H9 (cell line): ENCODE results near the gene FAM162A. TPM values are rescaled to one million over a fixed set of nuclear protein-coding genes. Genes with fewer than 3 reads are reported as not detected.

Experiments used
- DNase-seq: peaks from one replicate; pipeline ENCODE4 v3.0.0-alpha.2; 2017
- H2AFZ ChIP-seq: one replicate; pipeline ENCODE4 v1.6.1; 2013; ENCODE audit warnings: mild to moderate bottlenecking, low read length, control low read depth, moderate library complexity
- H2AK5ac ChIP-seq: 2 replicates; pipeline ENCODE4 v1.6.1; 2013; ENCODE audit warnings: low read length, control low read depth, mixed read lengths; ENCODE audit not compliant: insufficient read length
- H2BK120ac ChIP-seq: one replicate; pipeline ENCODE4 v1.6.1; 2013; ENCODE audit warnings: low read depth, mild to moderate bottlenecking, low read length, control low read depth, inconsistent platforms; ENCODE audit not compliant: poor library complexity, severe bottlenecking
- H2BK12ac ChIP-seq: 2 replicates; pipeline ENCODE4 v1.6.1; 2013; ENCODE audit warnings: low read length, control low read depth, mixed read lengths, low read depth; ENCODE audit not compliant: insufficient read length
- H2BK15ac ChIP-seq: 2 replicates; pipeline ENCODE4 v1.6.1; 2013; ENCODE audit warnings: low read depth, low read length, control low read depth
- H2BK20ac ChIP-seq: one replicate; pipeline ENCODE4 v1.6.1; 2013; ENCODE audit warnings: low read depth, mild to moderate bottlenecking, low read length, control low read depth, inconsistent platforms; ENCODE audit not compliant: poor library complexity, severe bottlenecking
- H2BK5ac ChIP-seq: 2 replicates; pipeline ENCODE4 v1.6.1; 2013; ENCODE audit warnings: low read length, control low read depth, mixed read lengths; ENCODE audit not compliant: insufficient read length
- H3K14ac ChIP-seq: 2 replicates; pipeline ENCODE4 v1.6.1; 2013; ENCODE audit warnings: low read length, control low read depth; ENCODE audit not compliant: insufficient read depth
- H3K18ac ChIP-seq: 2 replicates; pipeline ENCODE4 v1.6.1; 2013; ENCODE audit warnings: low read depth, mild to moderate bottlenecking, mixed read lengths, low read length, control low read depth; ENCODE audit not compliant: insufficient read length
- H3K23ac ChIP-seq: 2 replicates; pipeline ENCODE4 v1.6.1; 2013; ENCODE audit warnings: low read length, control low read depth, mixed read lengths, low read depth; ENCODE audit not compliant: insufficient read length
- H3K23me2 ChIP-seq: 2 replicates; pipeline ENCODE4 v1.6.1; 2013; ENCODE audit warnings: low read depth, mild to moderate bottlenecking, mixed read lengths, low read length, control low read depth; ENCODE audit not compliant: insufficient read length, poor library complexity, severe bottlenecking
- H3K27ac ChIP-seq: 2 replicates; pipeline ENCODE4 v1.5.1; 2013; ENCODE audit warnings: low read length, control low read depth, mixed read lengths, low read depth; ENCODE audit not compliant: insufficient read length
- H3K27me3 ChIP-seq: 2 replicates; pipeline ENCODE4 v1.6.1; 2013; ENCODE audit warnings: low read length, control low read depth, inconsistent platforms; ENCODE audit not compliant: insufficient read depth
- H3K4ac ChIP-seq: 2 replicates; pipeline ENCODE4 v1.6.1; 2013; ENCODE audit warnings: low read depth, mild to moderate bottlenecking, control low read depth, inconsistent platforms, low read length, moderate library complexity
- H3K4me1 ChIP-seq: 2 replicates; pipeline ENCODE4 v1.6.1; 2013; ENCODE audit warnings: low read length, control low read depth, inconsistent platforms; ENCODE audit not compliant: insufficient read depth
- H3K4me2 ChIP-seq: 2 replicates; pipeline ENCODE4 v1.6.1; 2013; ENCODE audit warnings: low read length, control low read depth, mixed read lengths; ENCODE audit not compliant: insufficient read length, insufficient read depth
- H3K56ac ChIP-seq: 2 replicates; pipeline ENCODE4 v1.6.1; 2013; ENCODE audit warnings: low read depth, mild to moderate bottlenecking, mixed read lengths, low read length, control low read depth; ENCODE audit not compliant: insufficient read length
- H3K79me1 ChIP-seq: 2 replicates; pipeline ENCODE4 v1.6.1; 2013; ENCODE audit warnings: low read depth, mild to moderate bottlenecking, moderate library complexity, low read length, control low read depth, inconsistent platforms; ENCODE audit not compliant: insufficient read depth, poor library complexity, severe bottlenecking
- H3K79me2 ChIP-seq: 2 replicates; pipeline ENCODE4 v1.6.1; 2013; ENCODE audit warnings: low read length, control low read depth, inconsistent platforms; ENCODE audit not compliant: insufficient read depth
- H3K9ac ChIP-seq: 2 replicates; pipeline ENCODE4 v1.6.1; 2013; ENCODE audit warnings: low read length, control low read depth, mixed read lengths; ENCODE audit not compliant: insufficient read length; ENCODE audit errors: extremely low read depth
- H3K9me3 ChIP-seq: one replicate; pipeline ENCODE4 v1.6.1; 2013; ENCODE audit warnings: low read depth, low read length, inconsistent platforms; ENCODE audit not compliant: control insufficient read depth
- H3T11ph ChIP-seq: one replicate; pipeline ENCODE4 v1.6.1; 2013; ENCODE audit warnings: mild to moderate bottlenecking, low read length, control low read depth, inconsistent platforms
- H4K20me1 ChIP-seq: one replicate; pipeline ENCODE4 v1.6.1; 2013; ENCODE audit not compliant: control insufficient read depth, insufficient read length, insufficient read depth
- H4K5ac ChIP-seq: 2 replicates; pipeline ENCODE4 v1.6.1; 2013; ENCODE audit warnings: low read depth, mild to moderate bottlenecking, mixed read lengths, low read length, control low read depth; ENCODE audit not compliant: insufficient read length
- H4K8ac ChIP-seq: replicated peaks from 2 replicates; pipeline ENCODE4 v1.6.1; 2013; ENCODE audit warnings: low read length, control low read depth, mixed read lengths, low read depth; ENCODE audit not compliant: insufficient read length
- H4K91ac ChIP-seq: 2 replicates; pipeline ENCODE4 v1.6.1; 2013; ENCODE audit warnings: low read depth, mild to moderate bottlenecking, moderate library complexity, mixed read lengths, low read length, control low read depth; ENCODE audit not compliant: insufficient read length
- H3K27ac Mint-ChIP-seq, 3 experiments: 2 replicates in 2 of 3; 3 replicates in 1 of 3; pipeline ENCODE4 v1.8.0; 2020 to 2021; ENCODE audit warnings: mixed read lengths in 3 of 3, mild to moderate bottlenecking in 1 of 3, moderate library complexity in 1 of 3
- H3K27me3 Mint-ChIP-seq: 2 replicates; pipeline ENCODE4 v1.8.0; 2021; ENCODE audit warnings: low read depth, mild to moderate bottlenecking, moderate library complexity, mixed read lengths
- H3K36me3 Mint-ChIP-seq, 3 experiments: 2 replicates in 2 of 3; 3 replicates in 1 of 3; pipeline ENCODE4 v1.8.0; 2020 to 2021; ENCODE audit warnings: low read depth in 3 of 3, mixed read lengths in 3 of 3; ENCODE audit not compliant: insufficient read depth in 1 of 3
- H3K4me1 Mint-ChIP-seq, 2 experiments: 2 replicates each; pipeline ENCODE4 v1.8.0; 2020; ENCODE audit warnings: mixed read lengths in 2 of 2
- H3K4me3 Mint-ChIP-seq, 2 experiments: 2 replicates in 1 of 2; 3 replicates in 1 of 2; pipeline ENCODE4 v1.8.0; 2020 to 2021; ENCODE audit warnings: mild to moderate bottlenecking in 2 of 2, mixed read lengths in 2 of 2, moderate library complexity in 1 of 2
- H3K9me3 Mint-ChIP-seq, 2 experiments: 2 replicates in 1 of 2; 3 replicates in 1 of 2; pipeline ENCODE4 v1.8.0; 2020; ENCODE audit warnings: mild to moderate bottlenecking in 2 of 2, mixed read lengths in 2 of 2, moderate library complexity in 1 of 2
- CTCF ChIP-seq: fragments of 200-600 bp; sonication (generic); conservative IDR thresholded peaks from 3 replicates; pipeline ENCODE4 v1.8.0; 2021; ENCODE audit warnings: antibody characterized with exemption, mild to moderate bottlenecking
- WGBS: extraction: QIAGEN DNeasy Blood & Tissue Kit; methylation state at CpG from one replicate; pipeline ENCODE4 v1.1.7; 2013; ENCODE audit warnings: missing lambda C conversion rate, low lambda C conversion rate, mixed read lengths; ENCODE audit not compliant: insufficient read length; ENCODE audit errors: extremely low coverage; 5-methylcytosine and 5-hydroxymethylcytosine counted together
- total RNA-seq: library from RNA; stranded (reverse); gene quantifications from 2 replicates; pipeline ENCODE4 v1.2.1, GENCODE V29; 2021

FAM162A gene
- total RNA-seq, 1 experiment from 2014 or later = 78.5 TPM

- no peak overlapping the region for H2AK5ac ChIP-seq
- no peak overlapping the region for H4K8ac ChIP-seq
- Mint-ChIP-seq H3K4me3 (no peak overlapping the region), H3K4me1 (no peaks in the 10 kb centered on the region; a peak in 2 of 4 replicates), H3K27ac (no peak overlapping the region), H3K36me3 (peaks cover 38 to 79% (median 77%) of the 10 kb centered on the region in 3 experiments), H3K27me3 (no peaks in the 10 kb centered on the region), H3K9me3 (peaks cover 0 to 7% of the 10 kb centered on the region in 2 experiments; a peak in 2 of 5 replicates)
- H3K4ac ChIP-seq = no peak overlapping the region
- H4K20me1 ChIP-seq = no peaks in the 10 kb centered on the region
- H3K23ac ChIP-seq = no peak overlapping the region
- no peak for DNase-seq
- H4K91ac ChIP-seq = no peak overlapping the region
- H3K9ac ChIP-seq = no peak overlapping the region
- no peak overlapping the region for H3K4me2 ChIP-seq
- no peak overlapping the region for H3K18ac ChIP-seq
- TF ChIP-seq CTCF = no peak
- H2BK20ac ChIP-seq = no peak overlapping the region
- no peaks in the 10 kb centered on the region for H3K27me3 ChIP-seq
- no peak overlapping the region for H2BK5ac ChIP-seq
- H2BK120ac ChIP-seq = no peak overlapping the region
- no peaks in the 10 kb centered on the region for H3K9me3 ChIP-seq
- no peaks in the 10 kb centered on the region for H3K79me1 ChIP-seq
- no peak overlapping the region for H3K56ac ChIP-seq
- H2BK15ac ChIP-seq = no peak overlapping the region
- WGBS = no CpG with 5 or more reads among the region's 3 CpGs
- no peak overlapping the region for H2BK12ac ChIP-seq
- H3K27ac ChIP-seq = no peak overlapping the region
- H3K23me2 ChIP-seq = no peaks in the 10 kb centered on the region
- no peak overlapping the region for H3T11ph ChIP-seq
- no peaks in the 10 kb centered on the region for H3K79me2 ChIP-seq
- no peaks in the 10 kb centered on the region for H3K4me1 ChIP-seq
- no peak overlapping the region for H4K5ac ChIP-seq
- no peak overlapping the region for H3K14ac ChIP-seq
- no peak overlapping the region for H2AFZ ChIP-seq
Observed at GRCh38 chr3:122451371-122451770, 67.4 kb downstream of the FAM162A start.
